Cardiac fibroblast (primary cell): Measurements from ENCODE around the gene WDR7.

Experiments used
- DNase-seq, 2 donors: peaks; one replicate each; pipeline versions ENCODE4 v3.0.0 to v3.0.0-alpha.2; 2010; ENCODE audit warnings: low read depth in 2 of 2
- H3K4me3 ChIP-seq, 2 donors: replicated peaks in 1 of 2; 1 replicate in 1 of 2; 2 replicates in 1 of 2; pipeline ENCODE4 v1.5.1; 2011; ENCODE audit warnings: low read depth in 2 of 2, low read length in 2 of 2, mild to moderate bottlenecking in 2 of 2, moderate library complexity in 1 of 2
- TF ChIP-seq, protein P1 (sequence below): IDR thresholded peaks from one replicate; pipeline ENCODE4 v1.5.1; 2011; ENCODE audit warnings: low read depth, mild to moderate bottlenecking, low read length, inconsistent platforms

Gene WDR7

GRCh38 chr18:57030417-57030816, 379.3 kb downstream of the WDR7 start:
- TF ChIP-seq, protein P1, sequence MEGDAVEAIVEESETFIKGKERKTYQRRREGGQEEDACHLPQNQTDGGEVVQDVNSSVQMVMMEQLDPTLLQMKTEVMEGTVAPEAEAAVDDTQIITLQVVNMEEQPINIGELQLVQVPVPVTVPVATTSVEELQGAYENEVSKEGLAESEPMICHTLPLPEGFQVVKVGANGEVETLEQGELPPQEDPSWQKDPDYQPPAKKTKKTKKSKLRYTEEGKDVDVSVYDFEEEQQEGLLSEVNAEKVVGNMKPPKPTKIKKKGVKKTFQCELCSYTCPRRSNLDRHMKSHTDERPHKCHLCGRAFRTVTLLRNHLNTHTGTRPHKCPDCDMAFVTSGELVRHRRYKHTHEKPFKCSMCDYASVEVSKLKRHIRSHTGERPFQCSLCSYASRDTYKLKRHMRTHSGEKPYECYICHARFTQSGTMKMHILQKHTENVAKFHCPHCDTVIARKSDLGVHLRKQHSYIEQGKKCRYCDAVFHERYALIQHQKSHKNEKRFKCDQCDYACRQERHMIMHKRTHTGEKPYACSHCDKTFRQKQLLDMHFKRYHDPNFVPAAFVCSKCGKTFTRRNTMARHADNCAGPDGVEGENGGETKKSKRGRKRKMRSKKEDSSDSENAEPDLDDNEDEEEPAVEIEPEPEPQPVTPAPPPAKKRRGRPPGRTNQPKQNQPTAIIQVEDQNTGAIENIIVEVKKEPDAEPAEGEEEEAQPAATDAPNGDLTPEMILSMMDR = no peak
- no peak for DNase-seq
- H3K4me3 ChIP-seq = no peak overlapping the region

DNA sequence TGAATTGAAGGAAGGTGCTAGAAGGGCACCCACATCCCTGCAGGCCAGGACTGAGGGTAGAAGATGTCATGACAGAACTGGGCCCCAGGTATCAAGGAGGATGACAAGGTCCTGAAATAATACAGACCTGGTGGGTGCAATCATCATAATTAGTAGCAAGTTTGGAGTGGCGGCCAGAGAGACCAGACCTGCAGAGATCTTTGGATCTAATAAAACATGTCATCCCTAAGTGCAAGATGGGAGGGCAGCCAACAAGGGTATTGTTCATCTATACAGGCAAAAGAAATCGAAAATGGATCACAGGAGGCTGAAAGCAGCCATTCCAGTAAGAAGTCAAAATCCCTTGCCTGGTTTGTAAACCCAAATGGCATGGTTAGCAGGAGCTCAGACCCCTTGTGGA, 384.4 kb downstream of the WDR7 start:
- TF ChIP-seq, protein P1 = no peak
- DNase-seq = no peak
- no peak overlapping the region for H3K4me3 ChIP-seq

GRCh38 chr18:57038395-57038794, 387.2 kb downstream of the WDR7 start:
- TF ChIP-seq, protein P1 = no peak
- no peak for DNase-seq
- H3K4me3 ChIP-seq = no peak overlapping the region

DNA sequence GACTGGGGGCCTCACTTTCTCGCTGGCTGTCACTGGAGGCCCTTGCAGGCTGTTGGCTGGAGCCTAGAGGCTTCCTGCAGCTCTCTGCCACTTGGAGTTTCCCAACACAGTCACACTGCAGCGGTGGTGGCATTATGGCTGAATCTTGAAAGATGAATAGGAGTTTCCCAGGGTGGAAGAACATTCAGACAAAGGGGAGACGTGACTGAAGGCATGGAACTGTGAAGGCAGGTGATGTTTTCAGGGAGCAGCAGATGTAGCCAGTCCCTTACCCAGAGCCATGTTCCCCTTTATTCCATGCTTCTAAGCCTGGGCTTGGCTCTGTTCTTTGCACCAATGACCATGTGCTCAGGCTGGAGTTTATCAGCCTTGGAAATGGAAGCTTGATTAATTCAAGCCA, 389.0 kb downstream of the WDR7 start:
- DNase-seq = no peak
- TF ChIP-seq, protein P1 = no peak
- H3K4me3 ChIP-seq = no peak overlapping the region

DNA sequence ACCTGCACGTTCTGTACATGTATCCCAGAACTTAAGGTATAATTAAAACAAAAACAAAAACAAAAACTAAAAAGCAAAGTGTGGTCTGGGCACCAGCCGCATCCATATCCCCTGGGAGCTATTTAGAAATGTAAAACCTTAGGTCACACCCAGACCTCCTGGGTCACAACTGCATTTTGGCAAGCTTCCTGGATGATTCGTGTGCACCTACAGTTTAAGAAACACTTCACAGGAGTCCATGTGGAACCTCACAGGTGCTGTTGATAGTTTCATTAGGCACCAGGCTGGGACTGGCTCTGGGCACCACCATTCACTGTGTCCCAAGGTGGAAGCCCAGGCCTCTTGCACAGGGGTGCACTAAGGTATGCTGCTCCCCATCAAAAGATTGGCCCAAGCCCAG, 392.1 kb downstream of the WDR7 start:
- TF ChIP-seq, protein P1 = no peak
- H3K4me3 ChIP-seq = no peak overlapping the region
- no peak for DNase-seq

GRCh38 chr18:57048351-57048750, 397.2 kb downstream of the WDR7 start:
- no peak overlapping the region for H3K4me3 ChIP-seq
- DNase-seq = no peak
- TF ChIP-seq, protein P1 = no peak

DNA sequence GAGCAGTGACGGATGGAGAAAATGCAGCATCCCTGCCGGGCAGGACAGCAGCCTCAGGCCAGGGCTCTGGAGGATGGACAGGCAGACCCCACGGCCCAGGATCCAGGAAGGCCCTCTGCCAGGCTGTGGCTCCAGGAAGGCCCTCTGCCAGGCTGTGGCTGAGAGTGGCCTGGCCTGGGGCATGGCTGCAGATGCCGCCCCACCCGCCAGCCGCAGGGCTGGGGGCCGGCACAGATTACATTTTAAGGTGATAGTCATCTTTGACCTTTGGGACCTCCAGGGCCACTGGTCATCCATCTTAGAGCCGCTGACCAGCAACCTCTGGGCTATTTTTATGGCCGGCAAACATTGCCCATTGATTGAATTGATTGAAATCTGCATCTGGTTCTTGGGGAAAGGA, 397.7 kb downstream of the WDR7 start:
- TF ChIP-seq, protein P1 = no peak
- DNase-seq = no peak
- H3K4me3 ChIP-seq = no peak overlapping the region
